Fibroblast of lung (primary cell): Measurements from ENCODE around the gene PRRG2.

Experiments
- CTCF ChIP-seq, 2 donors: IDR thresholded peaks in 1 of 2; conservative IDR thresholded peaks in 1 of 2; 1 replicate in 1 of 2; 2 replicates in 1 of 2; pipeline ENCODE4 v1.5.1; 2011 to 2012; ENCODE audit warnings: low read length in 2 of 2, control low read depth in 1 of 2, inconsistent platforms in 1 of 2, low read depth in 1 of 2, mild to moderate bottlenecking in 1 of 2
- EZH2 ChIP-seq: IDR thresholded peaks from 2 replicates; pipeline ENCODE4 v1.5.1; 2012; ENCODE audit warnings: low read length, control low read depth, mild to moderate bottlenecking; ENCODE audit errors: missing control alignments

- TF ChIP-seq CTCF (conservative IDR thresholded peaks at IDR 0.05 in 1 of 2, IDR thresholded peaks at IDR 0.05 in 1 of 2; ENCODE audit: low read depth in 1 of 2, low read length in 2 of 2) = no peak
- no peak for TF ChIP-seq EZH2
Measured at GRCh38 chr19:49631610-49632192, 50.6 kb downstream of the PRRG2 start.
